ENCODE results near the gene PLXNB2.
"Not testable (repeated sequence)": the region's sequence is repeated elsewhere in the genome, so short reads cannot be mapped to it uniquely, and the experiment has no call there.

Gene PLXNB2, protein sequence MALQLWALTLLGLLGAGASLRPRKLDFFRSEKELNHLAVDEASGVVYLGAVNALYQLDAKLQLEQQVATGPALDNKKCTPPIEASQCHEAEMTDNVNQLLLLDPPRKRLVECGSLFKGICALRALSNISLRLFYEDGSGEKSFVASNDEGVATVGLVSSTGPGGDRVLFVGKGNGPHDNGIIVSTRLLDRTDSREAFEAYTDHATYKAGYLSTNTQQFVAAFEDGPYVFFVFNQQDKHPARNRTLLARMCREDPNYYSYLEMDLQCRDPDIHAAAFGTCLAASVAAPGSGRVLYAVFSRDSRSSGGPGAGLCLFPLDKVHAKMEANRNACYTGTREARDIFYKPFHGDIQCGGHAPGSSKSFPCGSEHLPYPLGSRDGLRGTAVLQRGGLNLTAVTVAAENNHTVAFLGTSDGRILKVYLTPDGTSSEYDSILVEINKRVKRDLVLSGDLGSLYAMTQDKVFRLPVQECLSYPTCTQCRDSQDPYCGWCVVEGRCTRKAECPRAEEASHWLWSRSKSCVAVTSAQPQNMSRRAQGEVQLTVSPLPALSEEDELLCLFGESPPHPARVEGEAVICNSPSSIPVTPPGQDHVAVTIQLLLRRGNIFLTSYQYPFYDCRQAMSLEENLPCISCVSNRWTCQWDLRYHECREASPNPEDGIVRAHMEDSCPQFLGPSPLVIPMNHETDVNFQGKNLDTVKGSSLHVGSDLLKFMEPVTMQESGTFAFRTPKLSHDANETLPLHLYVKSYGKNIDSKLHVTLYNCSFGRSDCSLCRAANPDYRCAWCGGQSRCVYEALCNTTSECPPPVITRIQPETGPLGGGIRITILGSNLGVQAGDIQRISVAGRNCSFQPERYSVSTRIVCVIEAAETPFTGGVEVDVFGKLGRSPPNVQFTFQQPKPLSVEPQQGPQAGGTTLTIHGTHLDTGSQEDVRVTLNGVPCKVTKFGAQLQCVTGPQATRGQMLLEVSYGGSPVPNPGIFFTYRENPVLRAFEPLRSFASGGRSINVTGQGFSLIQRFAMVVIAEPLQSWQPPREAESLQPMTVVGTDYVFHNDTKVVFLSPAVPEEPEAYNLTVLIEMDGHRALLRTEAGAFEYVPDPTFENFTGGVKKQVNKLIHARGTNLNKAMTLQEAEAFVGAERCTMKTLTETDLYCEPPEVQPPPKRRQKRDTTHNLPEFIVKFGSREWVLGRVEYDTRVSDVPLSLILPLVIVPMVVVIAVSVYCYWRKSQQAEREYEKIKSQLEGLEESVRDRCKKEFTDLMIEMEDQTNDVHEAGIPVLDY (N-terminal part only)

DNA sequence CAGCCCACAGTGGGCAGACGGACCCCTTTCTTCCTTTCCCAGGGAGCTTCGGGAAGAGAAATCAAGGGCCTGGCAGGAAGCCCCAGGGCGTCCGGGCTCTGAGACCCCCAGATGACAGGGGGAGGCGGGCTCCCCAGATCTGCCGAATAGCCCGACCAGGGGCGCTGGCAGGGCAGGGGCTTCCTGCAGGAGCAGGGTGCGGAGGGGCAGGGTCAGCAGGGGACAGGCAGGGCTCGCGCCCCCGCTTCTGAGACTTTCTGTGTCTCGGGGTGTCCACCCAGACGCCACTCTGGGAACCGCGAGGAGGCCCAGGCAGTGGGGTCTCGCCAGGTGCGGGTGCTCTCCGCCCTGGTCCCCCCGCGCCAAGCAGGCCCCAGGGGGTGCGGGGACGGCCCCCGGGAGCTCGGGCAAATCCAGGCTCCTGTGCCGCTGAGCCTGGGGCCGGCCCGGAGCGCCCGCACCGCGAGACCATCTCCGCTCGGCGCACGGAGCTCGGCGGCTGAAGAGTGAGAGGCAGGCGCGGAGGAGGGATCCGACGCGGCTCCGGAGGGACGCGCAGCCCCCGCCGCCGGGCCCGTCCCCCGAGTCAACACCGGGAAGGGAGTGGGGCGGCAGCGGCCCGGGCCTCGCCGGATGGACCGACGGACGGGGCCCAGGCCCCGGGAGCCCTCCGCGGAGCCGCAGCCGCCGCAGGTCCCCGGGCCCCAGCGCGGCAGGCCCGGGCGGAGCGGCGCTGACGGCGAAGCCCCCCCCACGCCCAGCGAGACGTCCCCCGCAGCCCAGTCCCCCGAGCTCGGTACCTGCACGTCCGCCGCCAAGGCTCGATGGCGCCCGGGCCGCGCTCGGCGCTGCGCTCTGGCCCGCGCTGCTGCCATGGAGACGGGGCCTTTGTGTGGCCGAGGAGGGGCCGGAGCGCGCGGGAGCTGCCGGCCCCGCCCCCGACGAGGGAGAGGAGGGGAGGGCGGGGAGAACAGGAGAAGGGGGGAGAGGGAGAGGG is at the start of gene PLXNB2:
Gene PLXNB2 (minus strand): TSS at position 894 of the 997 bp plus-strand sequence. CDS start 17,062 bp downstream, outside the sequence.
- no peak for DNase-seq

DNA sequence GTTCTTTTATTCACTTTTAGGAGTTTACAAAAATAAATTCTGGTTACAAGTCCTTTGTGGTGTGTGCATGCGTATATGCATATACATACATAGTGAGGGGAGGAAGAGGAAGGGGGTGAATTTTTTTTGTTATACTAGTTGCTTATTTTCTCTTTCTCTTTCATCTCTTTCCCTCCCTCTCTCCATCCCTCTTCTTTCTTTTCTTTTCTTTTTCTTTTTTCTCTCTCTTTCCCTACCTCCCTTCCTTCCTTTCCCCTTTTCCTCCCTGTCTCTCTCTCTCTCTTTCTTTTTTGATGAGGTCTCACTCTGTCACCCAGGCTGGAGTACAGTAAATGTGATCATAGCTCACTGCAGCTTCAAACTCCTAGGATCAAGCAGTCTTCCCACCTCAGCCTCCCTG is 49.8 kb upstream of the PLXNB2 start:
- no peak for DNase-seq

DNA sequence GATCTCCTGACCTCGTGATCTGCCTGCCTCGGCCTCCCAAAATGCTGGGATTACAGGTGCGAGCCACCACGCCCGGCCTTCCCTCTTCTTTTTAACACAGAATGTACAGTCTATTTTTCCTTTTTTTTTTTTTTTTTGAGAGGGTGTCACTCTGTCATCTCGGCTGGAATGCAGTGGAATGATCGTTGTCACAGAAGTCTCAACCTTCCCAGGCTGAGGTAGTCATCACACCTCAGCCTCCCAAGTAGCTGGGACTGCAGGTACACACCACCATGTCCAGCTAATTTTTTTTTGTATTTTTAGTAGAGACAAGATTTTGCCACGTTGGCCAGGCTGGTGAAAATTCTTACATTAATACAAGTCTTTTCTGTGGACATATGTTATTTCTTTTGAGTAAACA is 48.7 kb upstream of the PLXNB2 start:
- DNase-seq, result no peak

DNA sequence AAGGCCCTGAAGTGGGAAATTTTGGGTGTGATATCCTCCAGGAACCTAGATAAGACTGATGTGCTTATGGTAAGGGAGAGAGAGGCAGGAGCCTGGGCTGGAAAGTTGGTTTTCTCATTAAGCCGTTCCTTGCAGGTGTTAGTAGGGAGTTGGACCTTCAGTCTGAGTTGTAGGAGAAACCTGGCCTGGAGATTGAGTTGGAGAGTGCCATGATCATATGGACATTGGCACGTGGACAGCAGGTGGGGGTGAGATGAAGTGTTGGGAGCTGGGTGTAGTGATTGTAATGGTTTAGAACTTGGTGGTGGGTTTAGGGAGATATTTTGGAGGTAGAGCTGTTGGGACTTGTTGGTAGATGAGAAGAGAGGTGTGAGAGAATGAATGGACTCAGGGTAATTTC is 40.6 kb upstream of the PLXNB2 start:
- no peak for DNase-seq

DNA sequence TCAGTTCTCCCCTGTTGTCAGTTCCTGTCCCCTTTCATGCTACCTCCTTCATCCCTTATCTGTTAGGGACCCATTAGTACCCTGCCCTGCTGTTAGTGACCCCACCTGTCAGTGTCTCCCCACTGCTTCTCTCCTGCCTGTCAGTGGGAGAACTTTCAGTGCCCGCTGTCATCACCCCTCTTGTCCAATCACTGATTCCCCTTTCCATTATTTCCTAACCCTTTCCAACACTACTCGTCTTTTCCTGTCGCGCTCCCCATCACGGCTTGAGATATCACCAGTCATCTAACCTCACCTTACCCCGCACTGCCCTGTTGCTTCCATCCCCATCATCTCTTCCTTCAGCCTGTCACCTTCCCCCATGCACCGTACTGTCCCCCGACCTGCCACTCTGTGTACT is 39.7 kb upstream of the PLXNB2 start:
- DNase-seq, result no peak

DNA sequence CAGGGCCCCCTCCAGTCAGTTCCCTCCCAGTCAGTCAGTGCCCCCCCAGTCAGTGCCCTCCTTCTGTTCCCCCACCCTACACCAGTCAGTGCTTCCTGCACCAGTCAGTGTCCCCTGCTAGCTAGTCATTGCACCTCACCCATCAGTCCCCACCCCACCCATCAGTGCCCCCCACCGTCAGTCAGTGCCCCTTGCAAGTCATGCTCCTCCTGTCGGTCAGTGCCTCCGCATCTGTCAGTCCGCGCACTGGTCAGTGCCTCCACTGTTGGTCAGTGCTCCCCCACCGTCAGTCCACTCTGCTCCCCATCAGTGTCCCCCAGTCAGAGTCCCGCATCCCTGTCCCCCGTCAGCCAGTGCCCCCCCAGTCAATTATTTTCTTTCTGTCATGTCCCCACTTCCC is 39.0 kb upstream of the PLXNB2 start:
- DNase-seq, result no peak

DNA sequence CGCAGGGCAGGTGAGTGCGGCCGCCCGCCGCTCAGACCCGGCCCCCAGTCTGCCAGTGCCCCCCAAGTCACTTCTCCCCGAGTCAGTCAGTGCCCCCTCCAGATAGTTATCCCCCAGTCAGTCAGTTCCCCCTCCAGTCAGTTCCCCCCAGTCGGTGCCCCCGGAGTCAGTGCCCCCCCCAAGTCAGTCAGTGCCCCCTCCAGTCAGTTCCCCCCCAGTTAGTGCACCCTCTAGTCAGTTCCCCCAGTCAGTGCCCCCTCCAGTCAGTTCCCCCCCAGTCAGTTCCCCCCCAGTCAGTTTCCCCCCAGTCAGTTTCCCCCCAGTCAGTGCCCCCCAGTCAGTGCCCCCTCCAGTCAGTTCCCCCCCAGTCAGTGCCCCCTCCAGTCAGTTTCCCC is 36.1 kb upstream of the PLXNB2 start:
- DNase-seq, result no peak

DNA sequence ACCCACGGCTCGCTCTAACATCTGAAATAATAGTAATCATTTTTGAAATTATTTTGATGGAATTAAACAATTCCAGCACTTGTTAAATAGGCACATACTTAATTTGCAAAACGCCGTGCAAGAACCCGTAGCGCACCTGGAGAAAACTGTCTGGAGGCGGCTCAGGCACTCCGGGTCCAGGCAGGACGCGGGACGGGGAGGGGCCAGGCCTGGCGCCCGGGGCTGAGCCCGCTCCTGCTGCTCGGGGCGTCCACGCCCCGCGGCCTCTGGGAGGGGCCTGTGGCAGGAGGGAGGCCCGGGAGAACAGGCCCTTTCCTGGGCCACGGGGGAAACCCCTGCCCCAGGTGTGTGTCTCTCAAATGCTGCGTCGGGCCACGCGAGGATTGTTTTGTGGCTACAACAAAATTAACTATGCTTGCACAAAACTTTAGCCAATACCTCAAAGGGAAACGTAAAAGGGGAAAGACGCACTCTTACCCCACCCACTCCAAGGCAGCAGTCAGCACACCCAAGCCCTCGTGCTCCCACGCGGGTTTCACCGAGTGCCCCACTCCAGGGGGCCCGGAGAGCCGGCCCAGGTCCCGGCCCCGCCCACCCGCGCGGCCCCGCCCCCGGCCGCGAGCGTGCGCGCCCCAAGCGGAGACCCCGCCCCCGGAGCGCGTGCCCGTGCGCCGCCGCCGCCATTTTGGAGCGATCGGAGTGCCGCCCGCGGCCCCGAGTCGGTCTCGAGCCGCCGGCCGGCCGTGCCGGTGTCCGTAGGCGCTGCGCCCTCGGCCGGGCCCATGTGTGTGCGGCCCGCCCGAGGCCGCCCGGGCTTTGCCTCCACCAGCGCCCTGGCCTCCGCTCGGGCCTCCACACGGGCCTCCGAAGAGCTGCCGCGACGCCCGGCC is 35.5 kb upstream of the PLXNB2 start, which contains the start of gene PPP6R2:
Gene PPP6R2 (plus strand): TSS at position 677 of the 890 bp plus-strand sequence. CDS start 50,582 bp downstream, outside the sequence.
- peak; percentile 81 to 85 for DNase-seq

DNA sequence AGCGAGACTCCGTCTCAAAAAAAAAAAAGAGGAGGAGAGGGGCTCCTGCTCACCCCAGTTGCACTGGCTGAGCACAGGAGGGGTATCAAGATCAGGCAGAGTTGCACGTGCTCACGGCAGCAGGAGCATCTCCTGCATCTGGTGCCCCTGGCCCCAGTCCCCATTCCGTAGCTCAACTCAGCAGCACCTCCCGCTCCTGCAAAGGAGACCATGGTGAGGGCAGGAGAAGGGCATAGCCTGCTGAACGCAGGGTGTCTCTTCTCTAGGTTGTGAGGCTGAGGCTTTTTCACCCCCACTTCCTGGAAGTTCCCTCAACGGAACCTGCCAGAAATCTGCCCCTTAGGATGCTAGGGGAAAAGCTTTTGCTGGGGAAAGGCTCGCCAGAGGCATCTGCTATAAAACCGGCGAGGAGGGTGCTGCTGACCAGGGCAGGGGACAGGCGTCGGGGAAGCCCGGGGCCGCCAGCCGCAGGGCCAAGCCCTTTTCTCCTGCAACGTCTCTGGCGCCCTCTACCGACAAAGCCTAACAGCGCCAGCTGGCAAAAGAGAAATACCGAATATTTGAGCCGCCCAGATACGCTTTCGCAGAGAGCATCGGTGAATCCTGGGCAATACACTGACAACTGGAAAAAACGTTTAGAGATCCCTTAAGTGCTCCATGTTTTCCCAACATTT is 34.7 kb upstream of the PLXNB2 start:
- peak; percentile 85 to 86 for DNase-seq

DNA sequence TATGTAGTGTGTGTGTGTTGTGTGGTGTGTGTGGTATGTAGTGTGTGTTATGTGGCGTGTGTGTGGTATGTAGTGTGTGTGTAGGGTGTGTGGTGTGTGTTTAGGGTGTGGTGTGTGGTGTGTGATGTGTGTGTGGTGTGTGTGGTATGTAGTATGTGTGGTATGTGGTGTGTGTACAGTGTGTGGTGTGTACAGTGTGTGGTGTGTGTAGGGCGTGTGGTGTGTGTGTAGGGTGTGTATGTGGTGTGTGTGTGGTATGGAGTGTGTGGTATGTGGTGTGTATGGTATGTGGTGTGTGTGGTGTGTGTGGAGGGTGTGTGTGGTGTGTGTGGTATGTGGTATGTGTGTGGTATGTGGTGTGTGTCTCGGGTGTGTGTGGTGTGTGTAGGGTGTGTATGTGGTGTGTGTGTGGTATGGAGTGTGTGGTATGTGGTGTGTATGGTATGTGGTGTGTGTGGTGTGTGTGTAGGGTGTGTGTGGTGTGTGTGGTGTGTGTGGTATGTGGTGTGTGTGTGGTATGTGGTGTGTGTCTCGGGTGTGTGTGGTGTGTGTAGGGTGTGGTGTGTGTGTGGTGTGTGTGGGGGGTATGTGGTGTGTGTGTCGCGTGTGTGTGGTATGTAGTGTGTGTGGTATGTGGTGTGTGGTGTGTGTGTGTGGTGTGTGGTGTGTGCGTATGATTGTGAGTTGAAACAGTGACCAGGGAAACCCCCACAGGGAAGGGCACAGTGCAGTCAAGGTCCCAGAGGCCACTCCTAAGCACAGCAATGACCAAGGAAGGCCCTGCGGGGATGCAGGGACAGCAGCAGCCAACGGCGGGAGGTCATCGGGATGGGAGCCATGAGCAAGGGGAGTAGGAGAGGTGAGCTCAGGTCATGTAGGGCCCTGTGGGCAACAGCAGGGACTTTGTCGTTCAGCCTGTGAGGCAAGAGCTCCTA is 32.8 kb upstream of the PLXNB2 start:
- DNase-seq, result no peak

DNA sequence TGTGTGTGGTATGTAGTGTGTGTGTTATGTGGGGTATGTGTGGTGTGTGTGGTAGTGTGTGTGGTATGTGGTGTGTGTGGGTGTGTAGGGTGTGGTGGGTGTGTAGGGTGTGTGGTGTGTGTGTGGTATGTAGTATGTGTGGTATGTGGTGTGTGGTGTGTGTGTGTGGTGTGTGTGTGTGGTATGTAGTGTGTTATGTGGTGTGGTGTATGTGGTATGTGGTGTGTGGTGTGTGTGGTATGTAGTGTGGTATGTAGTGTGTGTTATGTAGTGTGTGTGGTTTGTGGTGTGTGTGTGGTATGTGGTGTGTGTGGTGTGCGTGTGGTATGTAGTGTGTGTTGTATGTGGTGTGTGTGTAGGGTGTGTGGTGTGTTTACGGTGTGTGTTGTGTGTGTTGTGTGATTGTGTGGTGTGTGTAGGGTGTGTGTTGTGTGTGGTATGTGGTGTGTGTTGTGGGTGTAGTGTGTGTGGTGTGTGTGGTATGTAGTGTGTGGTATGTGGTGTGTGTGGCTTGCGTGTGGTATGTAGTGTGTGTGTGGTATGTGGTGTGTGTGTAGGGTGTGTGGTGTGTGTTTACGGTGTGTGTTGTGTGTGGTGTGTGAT is 31.5 kb upstream of the PLXNB2 start:
- DNase-seq, result no peak

DNA sequence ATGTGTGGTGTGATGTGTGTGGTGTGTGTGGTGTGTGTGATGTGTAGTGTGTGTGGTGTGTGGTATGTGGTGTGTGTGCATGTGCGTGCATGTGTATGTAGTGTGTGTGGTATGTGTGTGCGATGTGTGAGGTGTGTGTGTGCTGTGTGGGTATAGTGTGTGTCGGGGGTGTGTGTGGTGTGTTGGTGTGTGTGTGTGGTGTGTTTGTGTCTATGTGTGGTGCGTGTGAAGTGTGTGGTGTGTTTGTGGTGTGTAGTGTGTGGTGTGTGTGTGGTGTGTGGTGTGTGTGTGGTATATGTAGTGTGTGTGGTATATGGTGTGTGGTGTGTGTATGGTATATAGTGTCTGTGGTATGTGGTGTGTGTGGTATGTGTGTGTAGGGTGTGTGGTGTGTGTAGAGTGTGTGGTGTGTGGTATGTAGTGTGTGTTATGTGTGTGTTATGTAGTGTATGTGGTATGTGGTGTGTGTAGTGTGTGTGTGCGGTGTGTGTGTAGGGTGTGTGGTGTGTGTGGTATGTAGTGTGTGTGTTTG is 30.7 kb upstream of the PLXNB2 start:
- DNase-seq, result no peak

DNA sequence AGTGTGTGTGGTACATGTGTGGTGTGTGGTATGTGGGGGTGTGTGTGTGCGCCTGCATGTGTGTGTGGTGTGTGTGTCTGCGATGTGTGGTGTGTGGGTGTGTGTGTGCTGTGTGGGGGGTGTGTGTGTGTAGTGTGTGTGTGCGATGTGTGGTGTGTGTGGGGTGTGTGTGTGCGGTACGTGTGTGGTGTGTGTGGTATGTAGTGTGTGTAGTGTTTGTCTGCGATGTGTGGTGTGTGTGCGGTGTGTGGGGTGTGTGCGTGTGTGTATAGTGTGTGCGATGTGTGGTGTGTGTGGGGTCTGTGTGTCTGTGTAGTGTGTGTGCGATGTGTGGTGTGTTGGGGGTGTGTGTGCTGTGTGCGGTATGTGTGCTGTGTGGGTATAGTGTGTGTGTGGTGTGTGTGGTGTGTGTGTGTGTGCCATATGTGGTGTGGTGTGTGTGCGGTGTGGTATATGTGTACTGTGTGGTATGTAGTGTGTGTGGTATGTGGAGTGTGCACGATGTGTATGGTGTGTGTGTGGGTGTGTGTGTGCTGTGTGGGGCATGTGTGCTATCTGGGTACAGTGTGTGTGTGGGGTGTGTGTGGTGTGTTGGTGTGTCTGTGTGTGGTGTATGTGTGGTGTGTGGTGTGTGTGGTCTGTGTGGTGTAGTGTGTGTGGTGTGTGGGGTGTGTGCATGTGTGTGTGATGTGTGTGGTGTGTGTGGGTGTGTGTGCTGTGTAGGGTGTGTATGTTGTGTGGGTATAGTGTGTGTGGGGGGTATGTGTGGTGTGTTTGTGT is 30.0 kb upstream of the PLXNB2 start:
- no peak for DNase-seq

DNA sequence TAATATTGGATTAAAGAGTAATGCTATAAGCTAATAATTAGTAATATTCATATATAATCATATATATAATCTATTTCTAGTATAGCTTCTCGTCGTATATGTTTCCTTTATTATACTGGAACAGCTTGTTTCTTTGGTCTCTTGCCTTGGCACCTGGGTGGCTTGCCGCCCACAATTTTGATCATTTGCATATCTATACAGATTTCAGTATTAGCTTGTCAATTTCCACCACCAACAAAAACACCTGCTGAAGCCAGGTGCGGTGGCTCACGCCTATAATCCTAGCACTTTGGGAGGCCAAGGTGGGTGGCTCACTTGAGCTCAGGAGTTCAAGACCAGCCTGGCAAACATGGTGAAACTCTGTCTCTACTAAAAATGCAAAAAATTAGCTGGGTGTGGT is 27.0 kb upstream of the PLXNB2 start:
- not testable (repeated sequence) for DNase-seq

DNA sequence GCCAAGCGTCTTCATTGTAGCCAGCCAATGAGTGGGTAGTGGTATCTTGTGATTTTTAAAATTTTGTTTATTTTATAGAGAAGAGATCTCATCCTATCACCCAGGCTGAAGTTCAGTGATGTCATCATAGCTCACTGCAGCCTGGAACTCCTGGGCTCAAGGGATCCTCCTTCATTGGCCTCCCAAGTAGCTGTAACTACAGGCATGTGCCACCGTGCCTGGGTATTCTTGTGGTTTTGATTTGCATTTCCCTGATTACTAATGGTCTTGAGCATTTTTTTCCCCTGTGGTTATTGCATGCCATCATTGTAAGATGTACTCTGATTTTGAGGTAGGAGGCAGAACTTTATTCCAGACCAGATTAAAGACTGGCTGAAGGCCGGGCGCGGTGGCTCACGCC is 21.8 kb upstream of the PLXNB2 start:
- no peak for DNase-seq

DNA sequence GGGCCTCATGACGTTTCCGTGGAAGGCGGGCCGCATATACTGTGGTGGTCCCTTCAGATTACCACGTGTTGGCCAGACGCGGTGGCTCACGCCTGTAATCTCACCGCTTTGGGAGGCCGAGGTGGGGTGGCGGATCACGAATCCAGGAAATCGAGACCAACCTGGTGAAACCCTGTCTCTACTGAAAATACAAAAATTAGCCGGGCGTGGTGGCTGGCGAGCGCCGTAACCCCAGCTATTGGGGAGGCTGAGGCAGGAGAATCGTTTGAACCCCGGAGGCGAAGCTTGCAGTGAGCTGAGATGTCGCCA is 20.2 kb upstream of the PLXNB2 start:
- no peak for DNase-seq

DNA sequence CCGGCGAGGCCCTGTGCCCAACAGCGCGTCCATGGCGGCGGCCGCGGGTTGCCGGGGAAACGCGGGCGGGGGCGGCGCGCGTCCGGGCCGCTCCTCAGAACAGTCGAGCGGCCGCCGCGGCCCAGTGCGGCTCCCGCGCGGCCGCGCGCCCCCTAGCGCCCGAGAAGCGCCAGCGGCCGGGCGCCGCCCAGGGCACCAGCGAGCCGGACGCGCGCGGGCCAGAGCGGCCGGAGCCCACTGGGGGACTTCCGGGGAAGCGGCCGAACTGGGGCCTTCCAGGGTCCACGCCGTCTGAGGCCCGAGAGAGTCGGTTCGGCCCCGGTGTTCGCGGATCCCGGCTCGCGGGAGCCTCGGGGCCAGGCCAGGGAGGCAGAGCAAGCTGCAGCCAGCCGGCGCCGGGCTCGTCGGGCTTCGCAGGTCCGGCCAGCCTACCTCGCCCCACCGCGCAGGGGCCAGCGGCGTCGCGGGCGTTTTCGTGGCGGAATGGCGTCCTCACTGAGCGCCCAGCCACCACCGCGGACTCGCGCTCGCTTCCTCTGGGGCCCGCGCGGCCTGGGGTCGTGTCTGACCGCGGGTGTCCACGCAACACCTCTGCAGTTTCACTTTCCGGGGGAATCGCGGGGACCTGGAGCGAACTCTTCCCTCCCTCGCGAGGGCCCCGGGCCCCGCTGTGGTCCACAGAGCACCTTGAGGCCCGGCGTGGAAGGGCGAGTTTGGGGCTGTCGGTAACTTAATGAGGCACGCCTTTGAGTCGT is 19.7 kb upstream of the PLXNB2 start, which contains the start of gene DENND6B:
Gene DENND6B (minus strand): TSS at position 57 of the 755 bp plus-strand sequence. CDS start 24 bp downstream, at position 33.
- DNase-seq, result peak; percentile 31 to 41

Measured in activated CD4-positive, alpha-beta T cell treated with anti-CD3 and anti-CD28 coated beads, Interleukin-2, amount 50 U/mL, for 4 hours (primary cell).